H1 (cell line): Measurements from ENCODE around the gene URM1. TPM values are rescaled to one million over a fixed set of nuclear protein-coding genes. Genes with fewer than 3 reads are reported as not detected.

Experiments
- EP300 ChIP-seq, 2 experiments: IDR thresholded peaks; 1 replicate in 1 of 2; 2 replicates in 1 of 2; pipeline ENCODE4 v1.6.1; 2011 to 2012; ENCODE audit warnings: low read depth in 2 of 2, low read length in 2 of 2, mild to moderate bottlenecking in 2 of 2, borderline replicate concordance in 1 of 2, inconsistent platforms in 1 of 2, moderate library complexity in 1 of 2
- EZH2 ChIP-seq: fragments of 200-600 bp; sonication (generic); IDR thresholded peaks from 2 replicates; pipeline ENCODE4 v1.7.1; 2012; ENCODE audit warnings: low read depth, mild to moderate bottlenecking, moderate library complexity, low read length, inconsistent platforms; ENCODE audit not compliant: severe bottlenecking
- JUND ChIP-seq: IDR thresholded peaks from 2 replicates; pipeline ENCODE4 v1.6.1; 2011; ENCODE audit warnings: mild to moderate bottlenecking, improper control_type of control experiment, low read length
- RBBP5 ChIP-seq: IDR thresholded peaks from 2 replicates; pipeline ENCODE4 v1.7.1; 2012; ENCODE audit warnings: low read depth, mild to moderate bottlenecking, inconsistent platforms, low read length, moderate library complexity, borderline replicate concordance
- TAF7 ChIP-seq: optimal IDR thresholded peaks from 2 replicates; pipeline ENCODE3; 2011; ENCODE audit warnings: low read depth, mild to moderate bottlenecking, inconsistent platforms, low read length, moderate library complexity, borderline replicate concordance
- TBP ChIP-seq: IDR thresholded peaks from 2 replicates; pipeline ENCODE4 v1.6.1; 2011; ENCODE audit warnings: low read depth, low read length, improper control_type of control experiment
- polyA plus RNA-seq, 7 experiments: library from polyadenylated mRNA; depleted of rRNA in 3 of 7; stranded (reverse) in 5 of 7; unstranded in 2 of 7; fragments of >200 nt in 5 of 7; fragments of 200-250 nt in 2 of 7; gene quantifications; 1 replicate in 5 of 7; 2 replicates in 1 of 7; 4 replicates in 1 of 7; pipeline versions ENCODE4 v1.2.1 to v1.2.3, GENCODE V29; 2011 to 2013; ENCODE audit warnings: missing spikeins in 2 of 7, mixed read lengths in 2 of 7
- total RNA-seq: library from RNA; stranded (reverse); fragmentation: NEBNext Ultra II Directional; extraction: Animal tissue kit (Norgen Biotek cat#: 25700); gene quantifications from 2 replicates; pipeline ENCODE4 v1.2.1, GENCODE V29; 2021
- TF ChIP-seq, protein P1 (sequence below): fragments of 300-600 bp; sonication (generic); IDR thresholded peaks from 2 replicates; pipeline ENCODE4 v1.7.1; 2012; ENCODE audit warnings: low read length, moderate library complexity, mild to moderate bottlenecking, inconsistent platforms; ENCODE audit not compliant: insufficient replicate concordance
- TF ChIP-seq, protein P2 (sequence below), 3 experiments: IDR thresholded peaks; 1 replicate in 2 of 3; 2 replicates in 1 of 3; pipeline versions ENCODE4 v1.5.1 to v1.6.1; 2011; ENCODE audit warnings: low read length in 3 of 3, mild to moderate bottlenecking in 3 of 3, inconsistent platforms in 2 of 3, low read depth in 1 of 3, moderate library complexity in 1 of 3; ENCODE audit not compliant: insufficient read depth in 1 of 3; ENCODE audit errors: control extremely low read depth in 1 of 3

URM1 gene
- total and polyA plus RNA-seq, 2 of the 8 experiments (the other 6 are each of a cell fraction or from before 2014, with no cell fraction given), result 58.3 to 62.3 TPM

DNA sequence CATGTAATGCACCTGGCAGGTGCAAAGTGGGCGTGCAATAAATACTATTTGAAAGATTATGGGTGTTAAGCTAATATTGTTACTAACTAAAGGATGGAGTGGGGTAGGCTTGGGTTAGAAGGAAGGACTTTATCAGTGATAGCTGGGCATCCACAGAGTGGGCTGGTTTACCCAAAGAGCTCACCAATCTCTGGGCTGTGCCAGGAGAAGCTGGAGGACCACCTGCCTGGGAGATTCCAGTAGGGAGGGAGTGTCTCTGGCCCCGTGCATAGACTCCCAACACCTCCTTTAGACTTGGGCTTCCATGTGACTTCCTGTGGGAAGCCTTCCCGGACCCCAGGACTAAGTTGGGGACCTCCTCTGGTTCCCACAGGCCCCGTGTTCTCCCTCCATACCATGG lies 5.6 kb upstream of the URM1 start (continued):
- TF ChIP-seq, protein P1, sequence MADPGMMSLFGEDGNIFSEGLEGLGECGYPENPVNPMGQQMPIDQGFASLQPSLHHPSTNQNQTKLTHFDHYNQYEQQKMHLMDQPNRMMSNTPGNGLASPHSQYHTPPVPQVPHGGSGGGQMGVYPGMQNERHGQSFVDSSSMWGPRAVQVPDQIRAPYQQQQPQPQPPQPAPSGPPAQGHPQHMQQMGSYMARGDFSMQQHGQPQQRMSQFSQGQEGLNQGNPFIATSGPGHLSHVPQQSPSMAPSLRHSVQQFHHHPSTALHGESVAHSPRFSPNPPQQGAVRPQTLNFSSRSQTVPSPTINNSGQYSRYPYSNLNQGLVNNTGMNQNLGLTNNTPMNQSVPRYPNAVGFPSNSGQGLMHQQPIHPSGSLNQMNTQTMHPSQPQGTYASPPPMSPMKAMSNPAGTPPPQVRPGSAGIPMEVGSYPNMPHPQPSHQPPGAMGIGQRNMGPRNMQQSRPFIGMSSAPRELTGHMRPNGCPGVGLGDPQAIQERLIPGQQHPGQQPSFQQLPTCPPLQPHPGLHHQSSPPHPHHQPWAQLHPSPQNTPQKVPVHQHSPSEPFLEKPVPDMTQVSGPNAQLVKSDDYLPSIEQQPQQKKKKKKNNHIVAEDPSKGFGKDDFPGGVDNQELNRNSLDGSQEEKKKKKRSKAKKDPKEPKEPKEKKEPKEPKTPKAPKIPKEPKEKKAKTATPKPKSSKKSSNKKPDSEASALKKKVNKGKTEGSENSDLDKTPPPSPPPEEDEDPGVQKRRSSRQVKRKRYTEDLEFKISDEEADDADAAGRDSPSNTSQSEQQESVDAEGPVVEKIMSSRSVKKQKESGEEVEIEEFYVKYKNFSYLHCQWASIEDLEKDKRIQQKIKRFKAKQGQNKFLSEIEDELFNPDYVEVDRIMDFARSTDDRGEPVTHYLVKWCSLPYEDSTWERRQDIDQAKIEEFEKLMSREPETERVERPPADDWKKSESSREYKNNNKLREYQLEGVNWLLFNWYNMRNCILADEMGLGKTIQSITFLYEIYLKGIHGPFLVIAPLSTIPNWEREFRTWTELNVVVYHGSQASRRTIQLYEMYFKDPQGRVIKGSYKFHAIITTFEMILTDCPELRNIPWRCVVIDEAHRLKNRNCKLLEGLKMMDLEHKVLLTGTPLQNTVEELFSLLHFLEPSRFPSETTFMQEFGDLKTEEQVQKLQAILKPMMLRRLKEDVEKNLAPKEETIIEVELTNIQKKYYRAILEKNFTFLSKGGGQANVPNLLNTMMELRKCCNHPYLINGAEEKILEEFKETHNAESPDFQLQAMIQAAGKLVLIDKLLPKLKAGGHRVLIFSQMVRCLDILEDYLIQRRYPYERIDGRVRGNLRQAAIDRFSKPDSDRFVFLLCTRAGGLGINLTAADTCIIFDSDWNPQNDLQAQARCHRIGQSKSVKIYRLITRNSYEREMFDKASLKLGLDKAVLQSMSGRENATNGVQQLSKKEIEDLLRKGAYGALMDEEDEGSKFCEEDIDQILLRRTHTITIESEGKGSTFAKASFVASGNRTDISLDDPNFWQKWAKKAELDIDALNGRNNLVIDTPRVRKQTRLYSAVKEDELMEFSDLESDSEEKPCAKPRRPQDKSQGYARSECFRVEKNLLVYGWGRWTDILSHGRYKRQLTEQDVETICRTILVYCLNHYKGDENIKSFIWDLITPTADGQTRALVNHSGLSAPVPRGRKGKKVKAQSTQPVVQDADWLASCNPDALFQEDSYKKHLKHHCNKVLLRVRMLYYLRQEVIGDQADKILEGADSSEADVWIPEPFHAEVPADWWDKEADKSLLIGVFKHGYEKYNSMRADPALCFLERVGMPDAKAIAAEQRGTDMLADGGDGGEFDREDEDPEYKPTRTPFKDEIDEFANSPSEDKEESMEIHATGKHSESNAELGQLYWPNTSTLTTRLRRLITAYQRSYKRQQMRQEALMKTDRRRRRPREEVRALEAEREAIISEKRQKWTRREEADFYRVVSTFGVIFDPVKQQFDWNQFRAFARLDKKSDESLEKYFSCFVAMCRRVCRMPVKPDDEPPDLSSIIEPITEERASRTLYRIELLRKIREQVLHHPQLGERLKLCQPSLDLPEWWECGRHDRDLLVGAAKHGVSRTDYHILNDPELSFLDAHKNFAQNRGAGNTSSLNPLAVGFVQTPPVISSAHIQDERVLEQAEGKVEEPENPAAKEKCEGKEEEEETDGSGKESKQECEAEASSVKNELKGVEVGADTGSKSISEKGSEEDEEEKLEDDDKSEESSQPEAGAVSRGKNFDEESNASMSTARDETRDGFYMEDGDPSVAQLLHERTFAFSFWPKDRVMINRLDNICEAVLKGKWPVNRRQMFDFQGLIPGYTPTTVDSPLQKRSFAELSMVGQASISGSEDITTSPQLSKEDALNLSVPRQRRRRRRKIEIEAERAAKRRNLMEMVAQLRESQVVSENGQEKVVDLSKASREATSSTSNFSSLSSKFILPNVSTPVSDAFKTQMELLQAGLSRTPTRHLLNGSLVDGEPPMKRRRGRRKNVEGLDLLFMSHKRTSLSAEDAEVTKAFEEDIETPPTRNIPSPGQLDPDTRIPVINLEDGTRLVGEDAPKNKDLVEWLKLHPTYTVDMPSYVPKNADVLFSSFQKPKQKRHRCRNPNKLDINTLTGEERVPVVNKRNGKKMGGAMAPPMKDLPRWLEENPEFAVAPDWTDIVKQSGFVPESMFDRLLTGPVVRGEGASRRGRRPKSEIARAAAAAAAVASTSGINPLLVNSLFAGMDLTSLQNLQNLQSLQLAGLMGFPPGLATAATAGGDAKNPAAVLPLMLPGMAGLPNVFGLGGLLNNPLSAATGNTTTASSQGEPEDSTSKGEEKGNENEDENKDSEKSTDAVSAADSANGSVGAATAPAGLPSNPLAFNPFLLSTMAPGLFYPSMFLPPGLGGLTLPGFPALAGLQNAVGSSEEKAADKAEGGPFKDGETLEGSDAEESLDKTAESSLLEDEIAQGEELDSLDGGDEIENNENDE, result no peak
- no peak for TF ChIP-seq EZH2
- no peak for TF ChIP-seq EP300 (IDR thresholded peaks at IDR 0.05; ENCODE audit: borderline replicate concordance in 1 of 2, low read depth in 2 of 2, low read length in 2 of 2)
- no peak for TF ChIP-seq TBP
- TF ChIP-seq, protein P2, sequence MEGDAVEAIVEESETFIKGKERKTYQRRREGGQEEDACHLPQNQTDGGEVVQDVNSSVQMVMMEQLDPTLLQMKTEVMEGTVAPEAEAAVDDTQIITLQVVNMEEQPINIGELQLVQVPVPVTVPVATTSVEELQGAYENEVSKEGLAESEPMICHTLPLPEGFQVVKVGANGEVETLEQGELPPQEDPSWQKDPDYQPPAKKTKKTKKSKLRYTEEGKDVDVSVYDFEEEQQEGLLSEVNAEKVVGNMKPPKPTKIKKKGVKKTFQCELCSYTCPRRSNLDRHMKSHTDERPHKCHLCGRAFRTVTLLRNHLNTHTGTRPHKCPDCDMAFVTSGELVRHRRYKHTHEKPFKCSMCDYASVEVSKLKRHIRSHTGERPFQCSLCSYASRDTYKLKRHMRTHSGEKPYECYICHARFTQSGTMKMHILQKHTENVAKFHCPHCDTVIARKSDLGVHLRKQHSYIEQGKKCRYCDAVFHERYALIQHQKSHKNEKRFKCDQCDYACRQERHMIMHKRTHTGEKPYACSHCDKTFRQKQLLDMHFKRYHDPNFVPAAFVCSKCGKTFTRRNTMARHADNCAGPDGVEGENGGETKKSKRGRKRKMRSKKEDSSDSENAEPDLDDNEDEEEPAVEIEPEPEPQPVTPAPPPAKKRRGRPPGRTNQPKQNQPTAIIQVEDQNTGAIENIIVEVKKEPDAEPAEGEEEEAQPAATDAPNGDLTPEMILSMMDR (IDR thresholded peaks at IDR 0.05; ENCODE audit: control extremely low read depth in 1 of 3, insufficient read depth in 1 of 3, low read depth in 1 of 3, low read length in 3 of 3), result no peak
- TF ChIP-seq JUND, result no peak
- TF ChIP-seq RBBP5, result no peak
- no peak for TF ChIP-seq TAF7
